Measurements from ENCODE around the gene PARD3B. TPM values are rescaled to one million over a fixed set of nuclear protein-coding genes. Genes with fewer than 3 reads are reported as not detected.

PARD3B gene
- total RNA-seq, 1 donor = 53.1 TPM

DNA sequence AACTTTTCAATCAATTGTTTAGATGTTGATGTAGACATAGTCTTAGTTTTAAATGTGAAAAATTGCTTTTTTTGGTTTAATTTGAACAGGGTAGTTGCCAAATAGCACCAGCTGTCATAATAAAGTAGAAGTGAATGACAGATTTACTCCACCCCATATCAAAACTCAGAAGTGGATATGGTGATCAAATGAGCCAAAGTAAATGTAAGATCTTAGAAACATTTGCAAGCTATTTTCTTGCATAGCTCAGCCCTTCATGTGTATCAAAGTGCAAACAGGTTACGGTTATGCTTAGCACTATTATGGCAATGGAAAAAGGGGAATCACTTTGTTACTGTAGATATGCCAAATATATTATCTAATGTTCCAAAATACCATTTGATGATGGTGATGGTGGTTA, 596.1 kb downstream of the PARD3B start:
- TF ChIP-seq, protein P1, sequence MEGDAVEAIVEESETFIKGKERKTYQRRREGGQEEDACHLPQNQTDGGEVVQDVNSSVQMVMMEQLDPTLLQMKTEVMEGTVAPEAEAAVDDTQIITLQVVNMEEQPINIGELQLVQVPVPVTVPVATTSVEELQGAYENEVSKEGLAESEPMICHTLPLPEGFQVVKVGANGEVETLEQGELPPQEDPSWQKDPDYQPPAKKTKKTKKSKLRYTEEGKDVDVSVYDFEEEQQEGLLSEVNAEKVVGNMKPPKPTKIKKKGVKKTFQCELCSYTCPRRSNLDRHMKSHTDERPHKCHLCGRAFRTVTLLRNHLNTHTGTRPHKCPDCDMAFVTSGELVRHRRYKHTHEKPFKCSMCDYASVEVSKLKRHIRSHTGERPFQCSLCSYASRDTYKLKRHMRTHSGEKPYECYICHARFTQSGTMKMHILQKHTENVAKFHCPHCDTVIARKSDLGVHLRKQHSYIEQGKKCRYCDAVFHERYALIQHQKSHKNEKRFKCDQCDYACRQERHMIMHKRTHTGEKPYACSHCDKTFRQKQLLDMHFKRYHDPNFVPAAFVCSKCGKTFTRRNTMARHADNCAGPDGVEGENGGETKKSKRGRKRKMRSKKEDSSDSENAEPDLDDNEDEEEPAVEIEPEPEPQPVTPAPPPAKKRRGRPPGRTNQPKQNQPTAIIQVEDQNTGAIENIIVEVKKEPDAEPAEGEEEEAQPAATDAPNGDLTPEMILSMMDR (IDR thresholded peaks at IDR 0.05; ENCODE audit: insufficient read depth, low read depth, low read length) = no peak
- DNase-seq (ENCODE audit: low read depth) = no peak

DNA sequence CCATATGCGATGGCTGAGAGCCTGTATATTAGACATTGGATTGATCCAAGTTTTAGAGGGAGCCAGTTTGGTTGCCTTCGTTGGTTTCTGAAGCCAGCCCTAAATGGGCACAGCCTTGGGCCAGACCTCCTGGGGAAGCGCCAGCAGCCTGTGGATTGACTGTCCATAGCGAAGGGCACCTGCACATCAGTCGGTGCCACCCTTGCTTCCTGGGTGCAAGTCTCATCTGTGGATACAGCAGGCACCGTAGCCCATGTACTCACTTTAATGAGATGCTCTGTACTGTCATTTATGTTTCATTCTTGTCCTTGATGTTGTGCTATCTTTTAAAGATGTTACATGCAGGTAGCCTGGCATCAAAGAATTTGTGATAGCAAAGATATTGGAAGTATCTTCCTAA, 600.6 kb downstream of the PARD3B start:
- TF ChIP-seq, protein P1 (IDR thresholded peaks at IDR 0.05; ENCODE audit: insufficient read depth, low read depth, low read length) = no peak
- no peak for DNase-seq (ENCODE audit: low read depth)
- H3K4me3 ChIP-seq (ENCODE audit: low read depth, low read length) = no peak overlapping the region

More for the DNA sequence above, 596.1 kb downstream of the PARD3B start:
- no peak overlapping the region for H3K4me3 ChIP-seq (ENCODE audit: low read depth, low read length)

DNA sequence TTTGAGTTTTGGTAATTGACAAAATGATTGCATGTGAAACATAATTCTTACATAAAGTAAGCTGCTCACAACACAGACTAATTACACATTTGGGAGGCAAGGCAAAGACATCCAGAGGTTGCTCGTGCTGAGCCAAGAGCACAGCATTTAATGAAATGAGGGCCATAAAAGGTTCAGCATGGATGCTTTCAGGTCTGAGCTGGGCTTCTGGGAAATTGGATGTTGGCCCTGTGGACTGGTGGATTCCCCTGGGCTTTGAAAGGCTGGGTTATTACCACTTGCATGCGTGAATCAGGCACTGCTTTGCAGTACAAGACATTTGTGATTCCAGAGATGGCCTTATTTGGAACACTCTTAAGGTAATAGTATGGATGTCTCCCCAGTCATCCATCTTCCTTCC, 603.5 kb downstream of the PARD3B start:
- no peak for DNase-seq (ENCODE audit: low read depth)
- TF ChIP-seq, protein P1 (IDR thresholded peaks at IDR 0.05; ENCODE audit: insufficient read depth, low read depth, low read length) = no peak
- H3K4me3 ChIP-seq (ENCODE audit: low read depth, low read length) = no peak overlapping the region

DNA sequence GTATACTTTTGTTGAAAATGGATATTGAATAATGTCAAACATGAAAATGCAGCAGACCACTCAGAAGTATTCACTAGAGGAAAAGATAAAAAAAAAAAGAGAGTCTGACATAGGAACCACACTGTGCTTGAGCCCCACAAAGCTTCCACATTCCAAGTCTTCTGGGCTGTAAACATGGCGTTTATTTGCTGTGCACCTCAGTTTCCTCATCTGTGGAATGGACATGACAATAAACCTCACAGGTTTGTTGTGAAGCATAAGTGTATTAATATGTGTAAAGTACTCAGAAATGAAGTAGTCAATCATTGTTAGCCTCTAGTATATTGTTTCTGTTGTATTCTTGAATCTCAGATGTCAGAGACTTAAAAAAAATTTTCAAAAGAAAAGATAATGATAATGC, 611.2 kb downstream of the PARD3B start:
- TF ChIP-seq, protein P1 (IDR thresholded peaks at IDR 0.05; ENCODE audit: insufficient read depth, low read depth, low read length) = no peak
- DNase-seq (ENCODE audit: low read depth) = no peak
- H3K4me3 ChIP-seq (ENCODE audit: low read depth, low read length) = no peak overlapping the region

DNA sequence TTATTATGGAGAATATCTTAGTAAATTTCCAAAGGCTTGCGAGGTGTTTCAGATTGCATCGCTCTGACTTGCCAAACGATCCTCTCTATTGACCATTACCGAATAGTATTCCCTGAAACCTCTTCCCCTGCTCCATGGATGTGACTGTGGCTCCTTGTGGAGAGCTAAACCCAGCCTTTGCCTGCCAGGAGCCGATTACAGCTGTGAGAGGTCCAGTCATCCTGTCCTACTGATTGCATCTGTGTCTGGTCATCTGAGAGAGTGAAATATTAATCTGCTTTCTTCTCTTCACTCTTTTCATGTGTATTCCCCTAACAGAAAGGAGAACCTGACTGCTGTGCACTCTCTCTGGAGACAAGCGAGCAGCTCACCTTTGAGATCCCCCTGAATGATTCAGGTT, 613.1 kb downstream of the PARD3B start:
- TF ChIP-seq, protein P1 (IDR thresholded peaks at IDR 0.05; ENCODE audit: insufficient read depth, low read depth, low read length) = no peak
- H3K4me3 ChIP-seq (ENCODE audit: low read depth, low read length) = no peak overlapping the region
- DNase-seq (ENCODE audit: low read depth) = no peak

- peak; percentile 90 for DNase-seq (ENCODE audit: low read depth)
- TF ChIP-seq, protein P1 (IDR thresholded peaks at IDR 0.05; ENCODE audit: insufficient read depth, low read depth, low read length) = no peak
- no peak overlapping the region for H3K4me3 ChIP-seq (ENCODE audit: low read depth, low read length)
These were observed 616.0 kb downstream of the PARD3B start for GRCh38 chr2:205161156-205161839.

DNA sequence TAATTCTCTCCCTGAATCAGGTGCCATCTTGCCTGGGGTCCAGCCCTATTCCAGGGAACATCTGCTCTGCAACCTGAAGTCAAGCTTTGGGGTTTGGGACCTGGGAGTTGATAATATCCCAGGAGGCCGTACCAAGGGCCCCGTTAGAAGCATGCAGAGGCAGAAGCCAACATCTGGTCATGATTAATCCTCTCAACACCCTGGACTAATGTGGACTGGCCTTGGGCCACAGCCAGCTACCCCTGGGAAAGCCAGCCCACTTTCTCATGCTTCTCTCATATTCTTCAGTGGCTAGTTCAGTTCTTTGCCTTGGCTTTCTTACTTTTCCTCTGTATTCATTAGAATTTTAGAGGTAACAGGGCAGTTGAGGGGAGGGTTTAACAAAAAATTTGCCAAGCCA, 621.5 kb downstream of the PARD3B start:
- TF ChIP-seq, protein P1 (IDR thresholded peaks at IDR 0.05; ENCODE audit: insufficient read depth, low read depth, low read length) = no peak
- DNase-seq (ENCODE audit: low read depth) = peak; percentile 22
- no peak overlapping the region for H3K4me3 ChIP-seq (ENCODE audit: low read depth, low read length)
